ENCODE data around the gene CDK8.
A peak's percentile ranks its signal among the peaks of the same experiment; 100 is the strongest.
"Not testable (repeated sequence)": the region's sequence is repeated elsewhere in the genome, so short reads cannot be mapped to it uniquely, and the experiment has no call there.

Gene CDK8

GRCh38 chr13:26253787-26254582 is at the start of gene CDK8:
TSS of gene CDK8 (plus strand) at chr13:26254129. CDS start at chr13:26254642, 513 bp downstream.
- peak; percentile 85 to 86 for DNase-seq

GRCh38 chr13:26208287-26208686 is 45.6 kb upstream of the CDK8 start:
- DNase-seq = no peak

GRCh38 chr13:26213345-26213744 is 40.6 kb upstream of the CDK8 start:
- DNase-seq = no peak

GRCh38 chr13:26213982-26214381 is 39.9 kb upstream of the CDK8 start:
- no peak for DNase-seq

- DNase-seq = no peak
These were observed 37.9 kb upstream of the CDK8 start for GRCh38 chr13:26216042-26216441.

- no peak for DNase-seq
These were observed 34.2 kb upstream of the CDK8 start for GRCh38 chr13:26219726-26220125.

GRCh38 chr13:26220575-26220974 is 33.4 kb upstream of the CDK8 start:
- no peak for DNase-seq

- no peak for DNase-seq
These were observed 32.6 kb upstream of the CDK8 start for GRCh38 chr13:26221399-26221720.

- DNase-seq = peak; percentile 84 to 85
These were observed 32.0 kb upstream of the CDK8 start, which contains the start of gene RNF6 for GRCh38 chr13:26221721-26222519. TSS of gene RNF6 (minus strand) at chr13:26222314. CDS start at chr13:26219649, 2,665 bp downstream.

- DNase-seq = no peak
These were observed 31.3 kb upstream of the CDK8 start for GRCh38 chr13:26222520-26223046.

GRCh38 chr13:26225896-26226617 is 27.9 kb upstream of the CDK8 start:
- no peak for DNase-seq

GRCh38 chr13:26227166-26227971 is 26.6 kb upstream of the CDK8 start:
- DNase-seq = no peak

- DNase-seq = no peak
These were observed 25.8 kb upstream of the CDK8 start for GRCh38 chr13:26228096-26228495.

- no peak for DNase-seq
These were observed 24.8 kb upstream of the CDK8 start for GRCh38 chr13:26229080-26229615.

GRCh38 chr13:26230703-26231102 is 23.2 kb upstream of the CDK8 start:
- no peak for DNase-seq

GRCh38 chr13:26236296-26236695 is 17.6 kb upstream of the CDK8 start:
- DNase-seq = no peak

GRCh38 chr13:26246154-26246553 is 7.8 kb upstream of the CDK8 start:
- DNase-seq = no peak

GRCh38 chr13:26247011-26247410 is 6.9 kb upstream of the CDK8 start:
- DNase-seq = no peak

GRCh38 chr13:26247608-26248007 is 6.3 kb upstream of the CDK8 start:
- DNase-seq = no peak

GRCh38 chr13:26249551-26249950 is 4.4 kb upstream of the CDK8 start:
- no peak for DNase-seq

- not testable (repeated sequence) for DNase-seq
These were observed 1.9 kb upstream of the CDK8 start for GRCh38 chr13:26252006-26252405.

- DNase-seq = no peak
These were observed 605 bp upstream of the CDK8 start for GRCh38 chr13:26253262-26253786.

Measured in activated CD4-positive, alpha-beta T cell treated with anti-CD3 and anti-CD28 coated beads for 4 hours (primary cell).